Hindlimb muscle (tissue), 1 donor: ENCODE results near the gene CER1. TPM values are rescaled to one million over a fixed set of nuclear protein-coding genes. Genes with fewer than 3 reads are reported as not detected.

Experiments
- polyA plus RNA-seq: library from polyadenylated mRNA; unstranded; fragments of 120-200 nt; gene quantifications from one replicate; pipeline ENCODE4 v1.2.1, GENCODE V29; 2013; ENCODE audit not compliant: insufficient read length

The CER1 gene
- polyA plus RNA-seq, 1 donor = not detected

Other genes starting within 250 kb of the CER1 start
- gene ZDHHC21, start 29.3 kb downstream of the CER1 start, polyA plus RNA-seq = 11.6 TPM
- gene FREM1, start 187.7 kb upstream of the CER1 start, polyA plus RNA-seq = 20.2 TPM